Activated CD8-positive, alpha-beta T cell treated with anti-CD3 and anti-CD28 coated beads for 36 hours (primary cell): ENCODE measurements around the gene CYP4V2. TPM values are rescaled to one million over a fixed set of nuclear protein-coding genes. Genes with fewer than 3 reads are reported as not detected.

Experiments
- ATAC-seq: fragments of 200-7000 bp; cut with Tn5 transposase; one replicate; pipeline ENCODE4 v1.10.0; 2021; ENCODE audit warnings: mild to moderate bottlenecking, moderate library complexity
- CTCF ChIA-PET: fragments of 350-600 bp; sonication (Branson Sonifier 250); formaldehyde crosslinking; loops from one replicate; lab custom pipeline; 2021; ENCODE audit warnings: antibody characterized with exemption; lab: Charles Lee
- POLR2A ChIA-PET: fragments of 350-600 bp; sonication (Branson Sonifier 250); formaldehyde crosslinking; loops from one replicate; lab custom pipeline; 2021; ENCODE audit warnings: antibody characterized with exemption; lab: Charles Lee
- DNase-seq: peaks from one replicate; pipeline ENCODE4 v3.0.0-alpha.2; 2020
- H3K27ac Mint-ChIP-seq: one replicate; pipeline ENCODE4 v1.8.0; 2021; ENCODE audit warnings: mild to moderate bottlenecking, mixed read lengths
- H3K27me3 Mint-ChIP-seq: one replicate; pipeline ENCODE4 v1.8.0; 2021; ENCODE audit warnings: mixed read lengths
- H3K36me3 Mint-ChIP-seq: one replicate; pipeline ENCODE4 v1.8.0; 2021; ENCODE audit warnings: low read depth, mixed read lengths
- H3K4me1 Mint-ChIP-seq: one replicate; pipeline ENCODE4 v1.8.0; 2021; ENCODE audit warnings: low read depth, mixed read lengths
- H3K4me3 Mint-ChIP-seq: one replicate; pipeline ENCODE4 v1.8.0; 2021; ENCODE audit warnings: mild to moderate bottlenecking, moderate library complexity, mixed read lengths
- H3K9me3 Mint-ChIP-seq: one replicate; pipeline ENCODE4 v1.8.0; 2021; ENCODE audit warnings: mixed read lengths
- CTCF ChIP-seq: fragments of 200-600 bp; IDR thresholded peaks from one replicate; pipeline ENCODE4 v1.8.0; 2022; ENCODE audit warnings: antibody characterized with exemption, mild to moderate bottlenecking
- intact Hi-C: fragments of 100-400 bp; cut with micrococcal nuclease; formaldehyde crosslinking; loops from one replicate; pipeline ENCODE4 v1.10.0; 2022
- total RNA-seq, 2 experiments: library from RNA; stranded (reverse); gene quantifications; one replicate each; pipeline ENCODE4 v1.2.3, GENCODE V29; 2021

CYP4V2 gene
- total RNA-seq, 2 experiments from 2014 or later: 4.8 to 5.1 TPM

DNA sequence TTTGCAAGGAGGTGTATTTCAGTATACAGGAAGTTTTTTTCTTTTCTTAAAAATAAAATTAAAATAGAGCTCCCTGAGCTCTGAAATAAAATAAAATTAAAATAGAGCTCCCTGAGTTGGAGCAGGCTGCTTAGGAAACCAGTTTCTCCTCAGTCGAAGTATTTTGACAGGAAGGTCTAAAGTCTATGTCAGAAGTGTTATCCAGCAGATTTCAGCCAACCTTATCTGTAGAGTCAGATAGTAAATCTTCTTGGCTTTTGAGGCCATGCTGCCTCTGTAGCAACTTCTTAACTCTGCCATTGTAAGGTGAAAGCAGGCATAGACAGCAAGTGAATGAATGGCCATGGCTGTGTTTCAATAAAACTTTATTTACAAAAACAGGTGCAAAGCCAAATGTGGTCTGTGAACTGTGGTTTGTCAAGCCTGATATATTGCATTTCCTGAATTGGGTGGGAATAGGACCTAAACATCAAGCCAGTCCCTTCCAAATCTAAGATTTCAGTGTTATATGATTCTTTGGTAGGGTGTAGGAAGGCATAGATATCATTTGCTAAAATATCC, 26.4 kb downstream of the CYP4V2 start:
- POLR2A ChIA-PET: no interaction called here
- no peaks in the 10 kb centered on the region for H3K9me3 Mint-ChIP-seq
- CTCF ChIA-PET: no interaction called here
- H3K4me3 Mint-ChIP-seq: no peak overlapping the region
- H3K36me3 Mint-ChIP-seq: no peaks in the 10 kb centered on the region
- TF ChIP-seq CTCF: no peak
- no peaks in the 10 kb centered on the region for H3K27me3 Mint-ChIP-seq
- DNase-seq (no peak), ATAC-seq (no peak)
- H3K4me1 Mint-ChIP-seq: no peaks in the 10 kb centered on the region
- no peak overlapping the region for H3K27ac Mint-ChIP-seq
- intact Hi-C loops: no loop called here

- DNase-seq: no peak
- Mint-ChIP-seq H3K4me3 (no peak overlapping the region), H3K27me3 (no peaks in the 10 kb centered on the region), H3K4me1 (no peaks in the 10 kb centered on the region), H3K36me3 (peaks cover 17% of the 10 kb centered on the region), H3K27ac (no peak overlapping the region), H3K9me3 (peaks cover 7% of the 10 kb centered on the region)
- ChIA-PET POLR2A (no interaction called here), CTCF (no interaction called here)
- intact Hi-C loops: no loop called here
- no peak for TF ChIP-seq CTCF
- no peak for ATAC-seq
These were observed 30.3 kb downstream of the CYP4V2 start for GRCh38 chr4:186221624-186222023.

GRCh38 chr4:186225848-186226247, 34.5 kb downstream of the CYP4V2 start:
- CTCF ChIA-PET: no interaction called here

GRCh38 chr4:186226521-186227189, 35.3 kb downstream of the CYP4V2 start:
- Mint-ChIP-seq H3K4me3 (no peak overlapping the region), H3K27me3 (no peaks in the 10 kb centered on the region), H3K9me3 (peaks cover 7% of the 10 kb centered on the region), H3K4me1 (no peaks in the 10 kb centered on the region), H3K36me3 (peaks cover 20% of the 10 kb centered on the region), H3K27ac (no peak overlapping the region)
- ChIA-PET POLR2A (no interaction called here), CTCF (no interaction called here)
- DNase-seq: no peak
- ATAC-seq: no peak
- no peak for TF ChIP-seq CTCF
- intact Hi-C loops: no loop called here

More at GRCh38 chr4:186225848-186226247, 34.5 kb downstream of the CYP4V2 start:
- DNase-seq (no peak), ATAC-seq (no peak)
- H3K9me3 Mint-ChIP-seq: peaks cover 7% of the 10 kb centered on the region
- no peaks in the 10 kb centered on the region for H3K4me1 Mint-ChIP-seq
- POLR2A ChIA-PET: no interaction called here
- H3K27me3 Mint-ChIP-seq: no peaks in the 10 kb centered on the region
- peaks cover 20% of the 10 kb centered on the region for H3K36me3 Mint-ChIP-seq
- TF ChIP-seq CTCF: no peak
- intact Hi-C loops: no loop called here
- H3K27ac Mint-ChIP-seq: no peak overlapping the region
- H3K4me3 Mint-ChIP-seq: no peak overlapping the region

DNA sequence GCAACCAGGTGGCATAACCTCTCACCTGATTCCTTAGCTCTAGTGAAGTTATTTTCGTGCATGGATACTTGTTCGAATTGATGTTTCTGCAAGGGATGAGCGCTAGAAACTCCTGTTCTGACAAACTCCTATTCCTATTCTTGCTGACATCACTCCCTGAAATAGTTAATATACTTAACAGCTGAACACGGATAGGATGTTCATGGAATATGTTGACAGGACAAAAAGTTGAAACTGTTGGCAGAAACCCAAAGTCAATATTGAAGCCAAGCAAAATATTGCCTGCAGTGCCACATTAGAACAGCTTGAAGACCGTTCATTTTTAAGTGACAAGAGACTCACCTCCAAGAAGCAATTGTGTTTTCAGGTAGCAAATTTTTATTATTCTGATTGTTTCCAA, 35.9 kb downstream of the CYP4V2 start, which contains the start of gene KLKB1:
Gene KLKB1 (plus strand): TSS at position 287 of the 400 bp plus-strand sequence. CDS start 689 bp downstream, outside the sequence.
- Mint-ChIP-seq H3K27ac (no peak within 1 kb of the TSS), H3K9me3 (peaks cover 7% of the 10 kb centered on the region), H3K36me3 (peaks cover 20% of the 10 kb centered on the region), H3K27me3 (no peaks in the 10 kb centered on the region), H3K4me1 (no peaks in the 10 kb centered on the region), H3K4me3 (no peak within 1 kb of the TSS)
- ATAC-seq (no peak), DNase-seq (no peak)
- no peak for TF ChIP-seq CTCF
- ChIA-PET CTCF (no interaction called here), POLR2A (no interaction called here)
- intact Hi-C loops: no loop called here
